ENCODE results near the gene FRMPD2. TPM values are rescaled to one million over a fixed set of nuclear protein-coding genes. Genes with fewer than 3 reads are reported as not detected.

FRMPD2 gene
- total RNA-seq, 1 experiment from 2014 or later, result 0.44 TPM

- H3K4me1 ChIP-seq (ENCODE audit: insufficient read depth, low read length), result no peaks in the 10 kb centered on the region; the same call in 1 of the 2 replicates
- H3K14ac ChIP-seq (ENCODE audit: insufficient read depth, low read length), result no peak overlapping the region
- H3K27me3 Mint-ChIP-seq (ENCODE audit: low read depth), result peaks cover 3% of the 10 kb centered on the region
- H3K79me2 ChIP-seq (ENCODE audit: insufficient read depth, low read length), result no peaks in the 10 kb centered on the region
- H3K18ac ChIP-seq (ENCODE audit: insufficient read length, low read depth, low read length), result no peak overlapping the region
- H4K91ac ChIP-seq (ENCODE audit: insufficient read length, low read depth, low read length), result no peak overlapping the region
- H3K27ac ChIP-seq (ENCODE audit: insufficient read length, low read depth, low read length), result no peak overlapping the region
- no peaks in the 10 kb centered on the region for H3K79me1 ChIP-seq (ENCODE audit: insufficient read depth, low read depth, low read length, poor library complexity, severe bottlenecking)
- no CpG with 5 or more reads among the region's 10 CpGs for WGBS (ENCODE audit: extremely low coverage, insufficient read length, low lambda C conversion rate)
- no peaks in the 10 kb centered on the region for H3K36me3 Mint-ChIP-seq (ENCODE audit: insufficient read depth in 1 of 3, low read depth in 3 of 3)
- H3K4ac ChIP-seq (ENCODE audit: low read depth, low read length), result no peak overlapping the region
- H3K9me3 Mint-ChIP-seq, result peaks cover 0 to 3% of the 10 kb centered on the region in 2 experiments; a peak in 1 of 5 replicates
- H4K20me1 ChIP-seq (ENCODE audit: control insufficient read depth, insufficient read depth, insufficient read length), result no peaks in the 10 kb centered on the region
- no peak overlapping the region for H2BK20ac ChIP-seq (ENCODE audit: low read depth, low read length, poor library complexity, severe bottlenecking)
- H2BK12ac ChIP-seq (ENCODE audit: insufficient read length, low read depth, low read length), result no peak overlapping the region
- H3K27me3 ChIP-seq (ENCODE audit: insufficient read depth, low read length), result no peaks in the 10 kb centered on the region
- no peak overlapping the region for H3K4me3 Mint-ChIP-seq
- no peak for DNase-seq
- no peak overlapping the region for H4K8ac ChIP-seq (replicated peaks; ENCODE audit: insufficient read length, low read depth, low read length)
- no peak overlapping the region for H4K5ac ChIP-seq (ENCODE audit: insufficient read length, low read depth, low read length)
- H3K9ac ChIP-seq (ENCODE audit: extremely low read depth, insufficient read length, low read length), result no peak overlapping the region
- no peak overlapping the region for H2AK5ac ChIP-seq (ENCODE audit: insufficient read length, low read length)
- H3K23me2 ChIP-seq (ENCODE audit: insufficient read length, low read depth, low read length, poor library complexity, severe bottlenecking), result no peaks in the 10 kb centered on the region
- H3K27ac Mint-ChIP-seq, result peak overlapping the region in 1 of 3 experiments; percentile 55; a peak in 1 of 7 replicates
- H2AFZ ChIP-seq (ENCODE audit: low read length), result no peak overlapping the region
- no peak overlapping the region for H3K23ac ChIP-seq (ENCODE audit: insufficient read length, low read depth, low read length)
- H3T11ph ChIP-seq (ENCODE audit: low read length), result no peak overlapping the region
- no peak overlapping the region for H2BK15ac ChIP-seq (ENCODE audit: low read depth, low read length)
- no peaks in the 10 kb centered on the region for H3K9me3 ChIP-seq (ENCODE audit: control insufficient read depth, low read depth, low read length)
- peaks cover 5 to 6% of the 10 kb centered on the region in 2 experiments for H3K4me1 Mint-ChIP-seq
- no peak overlapping the region for H2BK5ac ChIP-seq (ENCODE audit: insufficient read length, low read length)
- no peak for TF ChIP-seq CTCF (conservative IDR thresholded peaks at IDR 0.05)
- no peak overlapping the region for H2BK120ac ChIP-seq (ENCODE audit: low read depth, low read length, poor library complexity, severe bottlenecking)
- H3K56ac ChIP-seq (ENCODE audit: insufficient read length, low read depth, low read length), result no peak overlapping the region
- H3K4me2 ChIP-seq (ENCODE audit: insufficient read depth, insufficient read length, low read length), result no peak overlapping the region
These were observed 86.6 kb downstream of the FRMPD2 start for GRCh38 chr10:48187713-48188485.

All from H9 (cell line).